Measurements from ENCODE around the gene OTOA.
"Not testable (repeated sequence)": the region's sequence is repeated elsewhere in the genome, so short reads cannot be mapped to it uniquely, and the experiment has no call there.

Gene OTOA

DNA sequence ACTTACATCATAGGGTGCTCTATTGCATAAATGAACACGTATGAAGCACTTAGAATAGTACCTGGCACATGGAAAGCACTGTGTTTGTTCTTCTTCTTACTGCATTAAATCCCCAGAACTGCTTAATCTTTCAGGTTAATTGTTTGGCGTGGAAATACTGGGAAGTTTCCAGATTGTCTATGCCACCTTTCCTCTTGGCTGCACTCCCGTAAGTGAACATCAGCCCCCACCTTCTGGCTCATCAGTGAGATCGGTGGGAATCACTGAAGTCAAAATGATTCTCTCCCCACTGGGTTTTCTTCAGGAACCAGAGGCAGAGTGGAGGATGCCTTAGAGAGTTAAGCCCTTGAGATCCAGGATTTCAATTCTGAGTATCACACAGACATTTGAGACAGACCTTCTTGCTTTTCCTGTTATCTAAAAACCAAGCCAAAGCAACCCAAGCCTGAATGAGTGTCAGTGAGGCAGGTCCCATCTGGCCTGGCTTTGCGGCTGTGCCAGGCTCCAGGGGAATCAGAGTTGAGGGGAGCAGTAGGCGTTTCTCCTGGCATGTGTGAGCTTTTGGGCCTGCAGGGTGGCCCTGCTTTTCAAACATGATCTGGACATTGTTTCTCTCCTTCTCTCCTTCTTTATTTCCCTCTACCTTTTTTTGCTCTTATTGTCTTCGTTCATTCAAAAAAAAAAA is 59.1 kb downstream of the OTOA start:
- DNase-seq (ENCODE audit: low read depth) = no peak

DNA sequence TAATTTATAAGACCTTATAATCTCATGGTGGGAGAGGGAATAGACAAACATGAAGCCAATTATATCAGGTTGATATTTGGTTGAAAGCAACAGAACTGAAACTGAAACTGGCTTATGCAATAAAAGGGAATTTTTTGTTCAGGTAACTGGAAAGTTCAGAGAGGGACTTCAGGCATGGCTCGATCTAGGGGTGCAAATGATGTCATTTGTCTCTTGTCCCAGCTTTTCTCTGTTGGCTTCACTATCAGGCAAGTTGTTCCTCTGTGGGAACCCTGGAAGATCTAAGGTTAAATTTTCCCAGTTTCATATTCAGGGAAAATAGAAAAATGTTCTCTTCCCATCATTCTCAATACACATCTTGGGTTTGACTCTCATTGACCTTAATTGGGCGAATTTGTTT is 59.8 kb downstream of the OTOA start:
- DNase-seq (ENCODE audit: low read depth) = no peak

DNA sequence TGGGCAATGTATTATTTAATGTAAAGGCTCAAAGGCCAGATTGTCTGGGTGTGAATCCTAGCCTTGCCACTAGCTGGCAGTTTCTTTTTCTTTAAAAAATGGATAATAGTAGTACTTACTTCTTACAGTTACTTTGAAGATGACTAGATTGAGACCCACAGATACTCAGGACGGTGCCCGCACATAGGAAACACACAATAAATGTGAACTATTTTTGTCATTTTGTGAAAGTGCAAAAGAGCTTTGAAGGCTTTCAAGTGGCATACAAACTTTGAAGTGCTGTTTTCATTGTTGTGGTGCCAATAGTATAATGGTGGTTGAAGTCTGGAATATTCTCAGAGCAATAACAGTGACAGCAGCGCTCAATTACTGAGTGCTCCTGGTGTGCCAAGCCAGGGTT is 63.6 kb downstream of the OTOA start:
- DNase-seq (ENCODE audit: low read depth) = no peak

DNA sequence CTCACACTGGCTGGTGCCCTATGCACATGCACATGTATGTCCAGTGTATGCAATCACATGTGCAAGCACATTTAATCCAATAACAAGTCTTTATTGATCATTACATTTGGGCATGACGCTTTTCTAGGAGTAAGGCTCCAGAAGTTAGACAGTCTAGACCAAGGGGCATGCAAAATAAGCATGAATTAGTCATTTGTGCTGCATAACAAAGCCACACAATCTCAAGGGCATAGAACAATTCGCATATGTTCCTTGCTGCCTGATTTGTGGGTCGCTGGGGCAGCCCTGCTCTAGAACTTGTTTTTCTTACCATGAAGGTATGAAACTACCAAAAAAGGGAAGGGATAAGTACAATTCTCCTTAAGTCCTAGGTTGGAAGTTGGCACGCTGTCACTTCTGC is 67.5 kb downstream of the OTOA start:
- DNase-seq (ENCODE audit: low read depth) = not testable (repeated sequence)

DNA sequence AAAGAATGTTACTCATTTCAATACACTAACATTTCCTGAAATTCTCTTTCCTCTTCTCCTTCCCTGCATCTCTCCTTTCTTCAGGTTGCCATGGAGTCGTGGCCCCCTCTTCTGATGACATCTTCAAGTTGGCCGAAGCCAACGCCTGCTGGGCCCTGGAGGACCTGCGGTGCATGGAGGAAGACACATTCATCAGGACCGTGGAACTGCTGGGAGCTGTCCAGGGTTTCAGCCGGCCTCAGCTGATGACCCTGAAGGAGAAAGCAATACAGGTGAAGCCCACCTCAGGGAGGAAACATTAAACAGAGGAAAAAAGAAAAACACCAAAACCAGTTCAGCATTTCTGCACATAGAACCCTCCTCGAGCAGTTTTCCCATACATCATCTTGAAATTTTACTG is 76.9 kb downstream of the OTOA start:
- not testable (repeated sequence) for DNase-seq (ENCODE audit: low read depth)

GRCh38 chr16:21756192-21757079 is 92.7 kb downstream of the OTOA start:
- not testable (repeated sequence) for DNase-seq (ENCODE audit: low read depth)

- not testable (repeated sequence) for DNase-seq (ENCODE audit: low read depth)
These were observed 93.4 kb downstream of the OTOA start for GRCh38 chr16:21757080-21757671.

DNA sequence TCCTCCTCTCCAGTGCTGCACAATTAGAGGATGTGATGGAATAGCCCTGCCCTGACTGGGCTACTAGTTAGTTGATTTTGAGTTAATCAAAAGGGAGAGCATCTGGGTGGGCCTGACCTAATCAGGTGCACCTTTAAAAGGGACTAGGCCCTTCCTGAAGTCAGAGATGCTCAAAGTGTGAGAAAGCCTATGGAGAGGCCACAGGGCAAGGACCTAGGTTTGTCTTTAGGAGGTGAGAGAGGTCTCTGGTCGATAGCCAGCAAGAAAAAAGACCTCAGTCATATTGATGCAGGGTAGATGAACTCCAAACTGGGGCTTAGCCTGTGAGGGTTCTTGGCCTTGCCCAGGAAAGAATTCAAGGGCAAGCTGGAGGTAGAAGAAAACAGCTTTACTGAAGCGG is 104.5 kb downstream of the OTOA start:
- not testable (repeated sequence) for DNase-seq (ENCODE audit: low read depth)

- DNase-seq (ENCODE audit: low read depth) = not testable (repeated sequence)
These were observed 105.0 kb downstream of the OTOA start for GRCh38 chr16:21768810-21769209.

DNA sequence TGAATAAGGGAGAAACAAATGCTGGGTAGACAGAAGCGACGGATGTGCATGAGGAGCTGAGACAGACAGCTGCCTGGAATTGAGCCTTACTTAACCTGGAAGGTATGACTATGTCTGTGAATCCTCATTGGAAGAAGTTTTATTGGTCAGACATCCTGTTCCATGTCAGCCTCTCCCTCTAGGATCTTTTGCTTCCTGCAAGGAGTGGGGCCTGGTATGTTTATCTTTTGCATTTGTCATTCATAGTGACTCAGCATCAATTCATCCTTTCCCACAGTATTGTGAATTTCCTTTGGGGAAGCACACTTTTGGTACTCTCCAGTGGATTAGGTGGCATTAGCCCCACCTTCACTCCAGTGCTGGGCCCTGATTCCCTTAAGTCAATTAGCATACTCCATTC is 105.5 kb downstream of the OTOA start:
- DNase-seq (ENCODE audit: low read depth) = peak; percentile 50

DNA sequence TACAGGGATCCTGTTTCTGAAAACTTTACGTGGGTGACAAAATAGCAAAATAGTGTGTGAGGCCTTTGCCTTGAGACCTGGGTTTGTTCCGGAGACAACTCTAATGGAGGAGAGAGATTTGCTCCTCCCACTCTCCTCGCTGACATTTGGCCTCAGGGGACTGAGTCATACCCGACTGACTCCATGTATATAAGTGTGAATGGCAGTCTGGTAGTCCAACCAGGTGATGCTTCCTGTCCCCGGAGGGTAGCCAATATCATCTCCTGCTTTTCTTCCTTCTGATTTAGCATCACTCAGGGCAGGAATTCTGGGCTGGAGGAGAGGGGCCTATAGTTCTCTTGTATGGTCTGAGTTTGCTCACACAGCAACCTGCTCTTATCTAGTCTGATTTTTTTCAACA is 106.8 kb downstream of the OTOA start:
- not testable (repeated sequence) for DNase-seq (ENCODE audit: low read depth)

- DNase-seq (ENCODE audit: low read depth) = not testable (repeated sequence)
These were observed 108.9 kb downstream of the OTOA start for GRCh38 chr16:21772547-21773206.

DNA sequence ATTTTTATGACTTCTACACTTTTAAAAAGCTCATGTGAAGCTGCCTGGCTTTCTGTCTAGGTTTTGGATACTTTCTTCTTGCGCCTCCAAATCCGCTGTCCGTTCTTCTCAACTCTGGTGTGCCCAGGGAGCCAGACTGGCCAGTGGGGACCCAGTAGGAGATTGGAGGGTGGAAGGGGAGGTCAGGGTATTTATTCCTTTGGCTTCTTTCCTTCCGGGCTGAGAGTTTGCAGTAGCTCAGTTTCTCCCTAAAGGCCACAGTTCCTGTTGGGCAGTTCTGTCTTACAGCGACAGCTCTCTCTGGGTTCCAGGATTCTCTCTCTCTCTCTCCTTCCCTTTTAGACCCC is 109.4 kb downstream of the OTOA start:
- DNase-seq (ENCODE audit: low read depth) = not testable (repeated sequence)

DNA sequence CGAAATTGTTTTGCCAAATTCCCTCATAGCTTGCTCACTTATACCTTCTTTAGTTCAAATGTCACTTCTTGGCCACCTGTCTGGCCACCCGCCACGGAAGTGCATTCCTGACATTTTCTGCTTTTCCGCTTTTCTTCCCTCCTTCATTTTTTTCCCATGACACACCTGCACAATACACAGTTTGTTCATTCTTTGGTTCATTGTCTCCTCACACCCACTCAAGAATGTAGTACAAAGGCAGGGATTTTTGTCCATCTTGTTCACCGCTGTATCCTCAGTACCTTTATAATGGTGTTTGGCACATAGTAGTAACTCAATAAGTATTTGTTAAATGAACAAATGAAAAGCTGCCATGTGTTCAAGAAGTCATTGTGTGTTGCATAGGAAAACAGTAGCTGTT is 116.8 kb downstream of the OTOA start:
- not testable (repeated sequence) for DNase-seq (ENCODE audit: low read depth)

- not testable (repeated sequence) for DNase-seq (ENCODE audit: low read depth)
These were observed 126.7 kb downstream of the OTOA start for GRCh38 chr16:21790506-21790905.

- not testable (repeated sequence) for DNase-seq (ENCODE audit: low read depth)
These were observed 129.5 kb downstream of the OTOA start for GRCh38 chr16:21793310-21793709.

DNA sequence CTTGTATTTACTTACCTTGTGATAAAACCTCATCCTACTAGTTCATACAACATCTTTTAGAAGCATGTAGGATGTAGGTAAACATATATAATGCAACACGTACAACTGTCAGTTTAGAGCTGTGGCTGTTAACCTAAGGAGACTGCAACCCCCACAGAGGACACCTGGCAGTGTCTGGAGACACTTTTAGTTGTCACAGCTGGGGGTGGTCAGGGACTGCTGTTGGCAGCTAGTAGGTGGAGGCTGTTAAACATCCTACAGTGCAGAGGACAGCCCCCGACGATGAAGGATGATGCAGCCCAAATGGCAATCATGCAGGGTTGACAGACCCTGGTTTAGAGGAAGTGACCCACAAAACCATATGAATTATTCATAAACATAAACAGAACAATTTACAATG is 134.8 kb downstream of the OTOA start:
- DNase-seq (ENCODE audit: low read depth) = not testable (repeated sequence)

- peak; percentile 0 for DNase-seq (ENCODE audit: low read depth)
These were observed 138.0 kb downstream of the OTOA start for GRCh38 chr16:21801538-21802374.

DNA sequence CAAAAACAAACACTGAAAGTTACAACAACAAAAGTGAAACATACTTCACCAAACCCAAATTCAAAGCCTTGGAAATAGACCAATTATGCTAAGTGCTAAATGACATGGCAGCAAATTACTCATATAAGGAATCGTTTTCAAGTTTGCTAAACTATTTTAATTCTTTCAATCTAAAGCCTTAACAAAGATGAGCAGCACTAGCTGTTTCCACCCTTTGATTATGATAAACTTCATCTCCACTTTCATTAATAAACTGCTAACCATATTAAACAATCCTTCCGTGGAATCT is 138.6 kb downstream of the OTOA start:
- DNase-seq (ENCODE audit: low read depth) = not testable (repeated sequence)
